GM21390 (cell line): ENCODE results near the gene XRCC5.

Experiments used
- ATAC-seq: cut with Tn5 transposase; IDR thresholded peaks from one replicate; pipeline ENCODE4 v1.9.1; 2021; ENCODE audit not compliant: unreplicated experiment

The XRCC5 gene

GRCh38 chr2:216083464-216084281 is 25.5 kb upstream of the XRCC5 start:
- no peak for ATAC-seq

- no peak for ATAC-seq
These were observed 24.6 kb upstream of the XRCC5 start for GRCh38 chr2:216084547-216084946.

GRCh38 chr2:216086207-216086893 is 22.8 kb upstream of the XRCC5 start:
- no peak for ATAC-seq

GRCh38 chr2:216090369-216090786 is 18.8 kb upstream of the XRCC5 start:
- peak; percentile 74 for ATAC-seq

GRCh38 chr2:216092646-216093045 is 16.5 kb upstream of the XRCC5 start:
- no peak for ATAC-seq

- no peak for ATAC-seq
These were observed 14.4 kb upstream of the XRCC5 start for GRCh38 chr2:216094701-216095100.

- no peak for ATAC-seq
These were observed 10.5 kb upstream of the XRCC5 start for GRCh38 chr2:216098421-216099334.

- no peak for ATAC-seq
These were observed 8.0 kb upstream of the XRCC5 start for GRCh38 chr2:216101109-216101508.

- ATAC-seq, result no peak
These were observed 5.9 kb upstream of the XRCC5 start for GRCh38 chr2:216103213-216103612.

GRCh38 chr2:216104691-216105090 is 4.5 kb upstream of the XRCC5 start:
- ATAC-seq, result no peak

GRCh38 chr2:216107320-216107719 is 1.8 kb upstream of the XRCC5 start:
- no peak for ATAC-seq

GRCh38 chr2:216107760-216108159 is 1.4 kb upstream of the XRCC5 start:
- no peak for ATAC-seq

GRCh38 chr2:216108310-216108966 is 710 bp upstream of the XRCC5 start:
- ATAC-seq, result no peak

GRCh38 chr2:216109962-216110614 is 940 bp downstream of the XRCC5 start:
- ATAC-seq, result no peak

GRCh38 chr2:216110620-216111019 is 1.5 kb downstream of the XRCC5 start:
- no peak for ATAC-seq

GRCh38 chr2:216111122-216111521 is 2.0 kb downstream of the XRCC5 start:
- ATAC-seq, result no peak

- ATAC-seq, result no peak
These were observed 3.8 kb downstream of the XRCC5 start for GRCh38 chr2:216112926-216113325.

- peak; percentile 80 for ATAC-seq
These were observed 4.4 kb downstream of the XRCC5 start for GRCh38 chr2:216113572-216113971.

- ATAC-seq, result peak; percentile 0
These were observed 5.2 kb downstream of the XRCC5 start for GRCh38 chr2:216114382-216114713.

GRCh38 chr2:216114714-216115531 is 5.8 kb downstream of the XRCC5 start:
- ATAC-seq, result peak; percentile 42
